Activated CD4-positive, alpha-beta T cell treated with anti-CD3 and anti-CD28 coated beads, Interleukin-2, amount 50 U/mL, for 4 hours (primary cell): ENCODE measurements around the gene MAP3K13.
A peak's percentile ranks its signal among the peaks of the same experiment; 100 is the strongest.

Source experiments
- DNase-seq, 2 experiments: peaks; one replicate each; pipeline ENCODE4 v3.0.0-alpha.2; 2020

Gene MAP3K13

GRCh38 chr3:185517387-185518130 lies 154.6 kb downstream of the MAP3K13 start:
- no peak for DNase-seq

DNA sequence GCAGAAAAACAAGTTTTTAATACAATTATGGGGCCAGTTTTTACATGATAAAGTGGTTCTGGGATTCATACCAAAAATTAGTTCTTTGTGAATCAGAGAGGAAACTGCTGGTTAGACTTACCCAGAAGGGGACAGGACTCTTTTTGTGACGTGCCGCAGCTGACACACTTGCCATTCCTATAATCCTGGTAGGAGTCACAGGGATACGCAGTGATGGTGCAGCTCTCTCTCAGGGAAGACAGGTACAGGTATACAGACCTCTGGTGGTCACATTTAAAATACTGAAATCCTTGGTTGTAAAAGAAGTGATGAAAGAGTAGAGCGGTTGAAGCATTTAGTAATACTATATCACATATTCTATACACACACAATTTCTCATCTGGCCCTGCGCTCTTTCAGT lies 156.1 kb downstream of the MAP3K13 start:
- no peak for DNase-seq

- DNase-seq: no peak
These were observed 158.6 kb downstream of the MAP3K13 start for GRCh38 chr3:185521349-185522138.

DNA sequence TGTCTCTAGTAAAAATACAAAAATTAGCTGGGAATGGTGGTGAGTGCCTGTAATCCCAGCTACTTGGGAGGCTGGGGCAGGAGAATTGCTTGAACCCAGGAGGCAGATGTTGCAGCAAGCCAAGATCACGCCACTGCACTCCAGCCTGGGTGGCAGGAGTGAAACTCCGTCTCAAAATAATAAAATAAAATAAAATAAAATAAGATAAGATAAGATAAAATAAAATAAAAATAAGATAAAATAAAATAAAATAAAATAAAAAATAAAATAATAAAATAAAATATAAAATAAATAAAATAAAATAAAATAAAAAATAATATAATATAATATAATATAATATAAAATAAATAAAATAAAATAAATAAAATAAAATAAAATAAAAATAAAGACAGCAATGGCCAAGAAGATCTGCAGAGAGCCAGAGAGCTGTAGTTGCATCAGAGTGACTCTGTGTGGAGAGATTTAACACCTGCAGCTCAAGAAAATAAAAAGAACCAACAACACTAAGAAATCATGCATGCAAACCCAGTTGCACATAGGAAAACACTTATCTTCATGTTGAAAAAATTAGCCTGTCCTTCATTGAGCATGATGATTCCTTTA lies 163.5 kb downstream of the MAP3K13 start:
- no peak for DNase-seq

DNA sequence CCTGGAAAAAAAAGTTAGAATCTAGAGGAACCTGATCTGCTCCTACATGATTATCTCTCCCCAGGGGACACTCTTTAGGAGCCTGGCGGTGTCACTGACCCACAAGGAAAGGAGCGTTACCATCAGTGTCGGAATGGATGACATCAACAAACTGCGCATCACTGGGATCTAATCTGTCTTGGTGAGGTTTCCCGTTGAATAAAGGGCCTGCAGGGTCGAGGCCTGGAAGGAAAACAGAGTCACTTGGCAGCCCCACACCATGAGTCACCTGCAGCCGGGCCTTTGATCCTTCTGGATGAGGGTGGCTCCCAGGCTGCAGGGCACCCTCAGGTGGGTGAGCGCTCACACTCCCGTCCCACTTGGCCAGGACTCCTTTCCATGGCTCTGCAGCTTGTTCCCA lies 164.4 kb downstream of the MAP3K13 start:
- DNase-seq: no peak

DNA sequence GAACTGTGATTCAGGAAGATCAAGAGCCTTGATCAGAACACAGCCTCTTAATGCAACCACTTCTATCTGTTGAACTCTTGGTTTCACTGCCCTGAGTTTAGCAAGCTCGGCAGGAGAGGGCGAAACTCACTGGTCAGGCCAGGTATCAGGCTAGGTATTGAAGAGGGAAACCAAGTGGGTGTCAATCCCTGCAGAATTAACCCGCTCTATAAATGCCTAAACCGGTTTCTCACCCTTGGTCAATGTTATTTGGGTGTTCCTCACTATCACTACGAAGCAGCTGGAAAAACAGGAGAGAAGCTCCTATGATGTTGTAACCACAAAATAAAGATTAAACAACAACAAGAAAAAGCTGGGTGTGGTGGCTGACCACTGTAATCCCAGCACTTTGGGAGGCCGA lies 165.6 kb downstream of the MAP3K13 start:
- no peak for DNase-seq

DNA sequence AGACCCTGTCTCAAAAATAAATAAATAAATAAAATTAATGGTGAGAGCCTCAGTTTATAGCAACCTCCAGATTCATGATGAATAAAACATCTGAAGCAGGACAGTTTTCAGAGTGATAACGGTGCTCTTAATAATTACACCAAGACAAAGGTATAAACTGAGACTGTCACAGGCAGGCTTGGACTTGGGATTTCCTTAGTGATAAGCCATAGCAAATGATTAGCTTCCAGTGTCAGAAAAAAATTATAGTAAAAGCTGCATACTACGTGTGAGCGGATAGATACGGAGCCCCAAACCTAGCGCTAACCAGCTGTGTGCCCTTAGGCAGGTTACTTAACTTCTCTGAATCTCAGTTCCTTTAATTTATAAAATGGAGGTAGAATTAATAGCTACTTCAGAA lies 167.9 kb downstream of the MAP3K13 start:
- DNase-seq: no peak

- no peak for DNase-seq
These were observed 170.0 kb downstream of the MAP3K13 start for GRCh38 chr3:185532901-185533300.

DNA sequence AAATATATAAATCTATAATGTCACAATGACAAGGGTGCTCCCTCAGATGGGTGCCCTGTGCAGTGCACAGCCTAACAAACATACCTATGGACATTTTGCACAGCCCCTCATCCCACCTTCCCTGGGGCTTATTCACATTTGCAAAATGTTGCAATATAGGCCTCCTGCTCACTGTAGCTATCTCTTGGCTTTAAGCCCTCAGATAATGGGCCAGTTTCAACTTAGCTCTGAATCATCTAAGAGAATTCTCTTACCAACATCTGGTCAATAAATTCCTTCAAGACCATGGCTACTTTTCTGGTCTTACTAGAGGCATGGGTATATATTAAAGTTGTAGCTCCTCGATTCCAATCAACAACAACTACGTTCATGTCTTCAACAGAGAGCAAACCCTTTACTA lies 171.6 kb downstream of the MAP3K13 start:
- no peak for DNase-seq

DNA sequence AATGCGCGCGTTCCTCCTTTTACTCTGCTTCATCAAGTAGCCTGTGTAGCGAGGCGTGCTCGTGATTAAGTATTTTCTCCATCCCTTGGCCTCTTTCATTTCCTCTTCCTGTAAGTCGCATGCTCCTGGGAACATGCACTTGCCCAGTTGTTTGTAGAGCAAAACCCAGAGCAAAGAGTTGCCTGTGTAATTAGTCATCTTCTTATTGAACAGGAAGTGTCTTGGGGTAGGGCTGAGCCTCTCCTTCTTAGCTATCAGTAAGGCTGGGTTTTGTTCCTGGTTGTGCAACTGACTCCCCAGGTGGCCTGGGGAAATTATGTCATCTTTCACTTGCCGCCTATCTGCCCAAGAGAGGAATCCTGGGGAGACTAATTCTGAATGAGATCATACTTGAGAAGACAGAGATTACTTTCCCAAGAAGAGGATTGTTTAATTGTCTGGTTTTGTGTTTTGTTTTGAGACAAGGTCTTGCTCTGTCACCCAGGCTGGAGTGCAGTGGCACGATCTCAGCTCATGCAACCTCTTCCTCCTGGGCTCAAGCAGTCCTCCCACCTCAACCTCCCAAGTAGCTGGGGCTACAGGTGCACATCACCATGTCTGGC lies 174.5 kb downstream of the MAP3K13 start:
- DNase-seq: peak in 1 of 2 experiments; percentile 2
